Fibroblast of lung (primary cell): ENCODE results near the gene RASA1.

Experiments
- EZH2 ChIP-seq: IDR thresholded peaks from 2 replicates; pipeline ENCODE4 v1.5.1; 2012; ENCODE audit warnings: low read length, control low read depth, mild to moderate bottlenecking; ENCODE audit errors: missing control alignments
- TF ChIP-seq, protein P1 (sequence below), 2 donors: IDR thresholded peaks in 1 of 2; conservative IDR thresholded peaks in 1 of 2; 1 replicate in 1 of 2; 2 replicates in 1 of 2; pipeline ENCODE4 v1.5.1; 2011 to 2012; ENCODE audit warnings: low read length in 2 of 2, control low read depth in 1 of 2, inconsistent platforms in 1 of 2, low read depth in 1 of 2, mild to moderate bottlenecking in 1 of 2

DNA sequence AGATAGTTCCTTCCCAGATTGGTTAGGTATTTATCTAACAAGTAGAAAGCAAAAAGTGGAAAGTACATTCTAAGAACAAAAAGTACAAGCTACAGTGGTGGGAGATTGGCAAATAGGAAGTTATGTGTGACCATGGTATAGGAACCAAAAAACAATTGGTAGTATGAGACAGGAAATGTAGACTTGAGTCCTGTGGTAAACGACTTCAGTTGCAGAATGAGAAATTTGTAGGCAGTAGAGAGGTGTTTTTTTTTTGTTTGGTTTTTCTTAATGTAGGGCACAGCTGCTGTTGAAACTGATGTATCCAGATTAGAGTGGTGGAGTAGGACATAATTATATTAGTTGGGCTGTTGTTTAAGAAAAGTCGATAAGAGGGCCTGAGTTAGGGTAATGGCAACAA, 73.0 kb downstream of the RASA1 start:
- TF ChIP-seq, protein P1, sequence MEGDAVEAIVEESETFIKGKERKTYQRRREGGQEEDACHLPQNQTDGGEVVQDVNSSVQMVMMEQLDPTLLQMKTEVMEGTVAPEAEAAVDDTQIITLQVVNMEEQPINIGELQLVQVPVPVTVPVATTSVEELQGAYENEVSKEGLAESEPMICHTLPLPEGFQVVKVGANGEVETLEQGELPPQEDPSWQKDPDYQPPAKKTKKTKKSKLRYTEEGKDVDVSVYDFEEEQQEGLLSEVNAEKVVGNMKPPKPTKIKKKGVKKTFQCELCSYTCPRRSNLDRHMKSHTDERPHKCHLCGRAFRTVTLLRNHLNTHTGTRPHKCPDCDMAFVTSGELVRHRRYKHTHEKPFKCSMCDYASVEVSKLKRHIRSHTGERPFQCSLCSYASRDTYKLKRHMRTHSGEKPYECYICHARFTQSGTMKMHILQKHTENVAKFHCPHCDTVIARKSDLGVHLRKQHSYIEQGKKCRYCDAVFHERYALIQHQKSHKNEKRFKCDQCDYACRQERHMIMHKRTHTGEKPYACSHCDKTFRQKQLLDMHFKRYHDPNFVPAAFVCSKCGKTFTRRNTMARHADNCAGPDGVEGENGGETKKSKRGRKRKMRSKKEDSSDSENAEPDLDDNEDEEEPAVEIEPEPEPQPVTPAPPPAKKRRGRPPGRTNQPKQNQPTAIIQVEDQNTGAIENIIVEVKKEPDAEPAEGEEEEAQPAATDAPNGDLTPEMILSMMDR (conservative IDR thresholded peaks at IDR 0.05 in 1 of 2, IDR thresholded peaks at IDR 0.05 in 1 of 2; ENCODE audit: low read depth in 1 of 2, low read length in 2 of 2): no peak
- no peak for TF ChIP-seq EZH2
